Measurements from ENCODE around the gene MB21D2. TPM values are rescaled to one million over a fixed set of nuclear protein-coding genes. Genes with fewer than 3 reads are reported as not detected.

The MB21D2 gene
- total RNA-seq, 4 donors from 2014 or later: 5.0 to 21.8 (median 11.9) TPM

GRCh38 chr3:192940129-192940528 lies 22.5 kb upstream of the MB21D2 start:
- Histone ChIP-seq H3K4me1 (no peaks in the 10 kb centered on the region), H3K27ac (no peak overlapping the region), H3K4me3 (no peak overlapping the region), H3K27me3 (no peaks in the 10 kb centered on the region), H3K9me3 (no peaks in the 10 kb centered on the region), H3K36me3 (no peaks in the 10 kb centered on the region)
- no peak for DNase-seq
- intact Hi-C loops (cut with DNase I; ENCODE audit: low total_unique reads): no loop called here
- TF ChIP-seq CTCF (IDR thresholded peaks at IDR 0.05): no peak
- no peak for TF ChIP-seq POLR2A (IDR thresholded peaks at IDR 0.05)

DNA sequence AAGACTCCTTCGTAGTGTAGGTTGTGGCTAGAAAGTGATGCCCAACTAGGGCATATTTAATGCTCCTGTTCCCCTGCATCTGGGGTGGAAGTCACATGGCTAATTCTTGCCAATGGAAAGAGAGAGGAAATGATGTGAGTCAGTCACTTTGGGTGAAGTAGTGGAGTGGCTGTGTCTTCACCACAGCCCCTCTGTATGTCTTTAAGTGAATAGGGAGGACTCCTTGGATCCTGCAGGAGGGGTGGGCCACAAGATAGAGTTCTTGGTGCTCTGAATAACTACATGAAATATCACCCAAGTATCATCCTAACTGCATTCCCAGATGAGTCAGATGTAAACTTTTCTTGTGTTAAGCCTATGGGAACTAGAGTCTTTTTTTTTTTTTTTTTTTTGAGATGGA lies 17.8 kb upstream of the MB21D2 start:
- no peaks in the 10 kb centered on the region for H3K9me3 ChIP-seq
- intact Hi-C loops (cut with DNase I; ENCODE audit: low total_unique reads): no loop called here
- H3K27ac ChIP-seq: no peak overlapping the region

GRCh38 chr3:192933779-192934460 lies 16.3 kb upstream of the MB21D2 start:
- Histone ChIP-seq H3K36me3 (no peaks in the 10 kb centered on the region), H3K9me3 (no peaks in the 10 kb centered on the region), H3K27me3 (no peaks in the 10 kb centered on the region), H3K4me1 (no peaks in the 10 kb centered on the region), H3K4me3 (no peak overlapping the region), H3K27ac (no peak overlapping the region)
- DNase-seq: no peak
- intact Hi-C loops (cut with DNase I; ENCODE audit: low total_unique reads): no loop called here
- no peak for TF ChIP-seq CTCF (IDR thresholded peaks at IDR 0.05)
- TF ChIP-seq POLR2A (IDR thresholded peaks at IDR 0.05): no peak

More for the DNA sequence above, 17.8 kb upstream of the MB21D2 start:
- no peak for TF ChIP-seq CTCF (IDR thresholded peaks at IDR 0.05)
- TF ChIP-seq POLR2A (IDR thresholded peaks at IDR 0.05): no peak
- Histone ChIP-seq H3K36me3 (no peaks in the 10 kb centered on the region), H3K27me3 (no peaks in the 10 kb centered on the region), H3K4me1 (no peaks in the 10 kb centered on the region), H3K4me3 (no peak overlapping the region)
- DNase-seq: no peak

- Histone ChIP-seq H3K36me3 (no peaks in the 10 kb centered on the region), H3K27me3 (no peaks in the 10 kb centered on the region), H3K4me1 (no peaks in the 10 kb centered on the region), H3K9me3 (no peaks in the 10 kb centered on the region), H3K4me3 (no peak overlapping the region), H3K27ac (no peak overlapping the region)
- intact Hi-C loops (cut with DNase I; ENCODE audit: low total_unique reads): no loop called here
- TF ChIP-seq CTCF (IDR thresholded peaks at IDR 0.05) (no peak), POLR2A (IDR thresholded peaks at IDR 0.05) (no peak)
- no peak for DNase-seq
Measured at GRCh38 chr3:192933259-192933658, 15.6 kb upstream of the MB21D2 start.

DNA sequence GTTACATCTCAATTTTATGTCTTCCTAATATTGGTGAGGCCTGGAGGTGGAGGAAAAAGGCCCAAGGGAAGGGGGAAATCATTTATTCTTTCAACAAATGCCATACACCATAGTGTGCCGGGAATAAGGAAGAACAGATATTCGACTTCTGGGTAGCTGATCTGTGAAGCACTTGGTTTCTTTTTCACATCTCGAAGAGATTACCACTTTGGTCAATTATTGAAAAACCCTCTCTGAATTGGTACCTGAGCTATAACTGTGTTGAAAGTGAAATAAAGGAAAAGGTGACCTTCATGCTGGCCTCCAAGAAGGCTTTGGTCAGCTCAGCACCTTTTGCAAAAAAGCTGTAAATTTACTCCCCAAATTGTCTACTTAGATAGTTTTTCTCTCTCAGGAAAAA lies 14.2 kb upstream of the MB21D2 start:
- H3K4me1 ChIP-seq: no peaks in the 10 kb centered on the region
- no peaks in the 10 kb centered on the region for H3K9me3 ChIP-seq
- H3K36me3 ChIP-seq: no peaks in the 10 kb centered on the region
- TF ChIP-seq POLR2A (IDR thresholded peaks at IDR 0.05): no peak
- TF ChIP-seq CTCF (IDR thresholded peaks at IDR 0.05): no peak
- no peak for DNase-seq
- no peak overlapping the region for H3K4me3 ChIP-seq
- H3K27ac ChIP-seq: no peak overlapping the region
- no peaks in the 10 kb centered on the region for H3K27me3 ChIP-seq
- intact Hi-C loops (cut with DNase I; ENCODE audit: low total_unique reads): no loop called here
